GM19395 (cell line): Measurements from ENCODE around the gene SPCS3.
"Not testable (repeated sequence)": the region's sequence is repeated elsewhere in the genome, so short reads cannot be mapped to it uniquely, and the experiment has no call there.

Source experiments
- ATAC-seq: cut with Tn5 transposase; IDR thresholded peaks from one replicate; pipeline ENCODE4 v1.9.1; 2021; ENCODE audit warnings: mild to moderate bottlenecking, moderate library complexity; ENCODE audit not compliant: unreplicated experiment

The SPCS3 gene

GRCh38 chr4:176342384-176342783 lies 22.6 kb downstream of the SPCS3 start:
- ATAC-seq, result no peak

DNA sequence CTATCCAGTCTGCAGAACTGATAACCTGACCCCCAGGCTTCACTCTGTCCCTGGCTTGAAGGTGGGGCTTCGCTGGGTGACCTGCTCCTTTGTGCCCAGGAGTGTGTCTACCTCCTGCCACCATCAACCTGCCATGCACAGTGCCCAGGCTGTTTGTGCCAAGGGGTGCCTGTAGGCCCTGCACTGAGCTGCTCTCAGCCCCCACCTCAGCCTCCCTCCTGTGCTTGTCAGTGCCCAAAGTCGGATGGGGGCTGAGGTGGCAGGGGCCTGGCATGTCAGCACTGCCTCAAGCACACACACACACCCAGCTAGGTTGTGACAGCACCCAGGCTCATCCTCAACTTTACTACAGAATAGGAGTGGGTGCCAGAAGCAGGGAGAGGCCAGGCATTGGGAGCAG lies 23.5 kb downstream of the SPCS3 start:
- ATAC-seq, result no peak

- not testable (repeated sequence) for ATAC-seq
These were observed 25.6 kb downstream of the SPCS3 start for GRCh38 chr4:176345346-176345745.

- ATAC-seq, result not testable (repeated sequence)
These were observed 27.1 kb downstream of the SPCS3 start for GRCh38 chr4:176346836-176347235.

- no peak for ATAC-seq
These were observed 30.9 kb downstream of the SPCS3 start for GRCh38 chr4:176350671-176351070.

DNA sequence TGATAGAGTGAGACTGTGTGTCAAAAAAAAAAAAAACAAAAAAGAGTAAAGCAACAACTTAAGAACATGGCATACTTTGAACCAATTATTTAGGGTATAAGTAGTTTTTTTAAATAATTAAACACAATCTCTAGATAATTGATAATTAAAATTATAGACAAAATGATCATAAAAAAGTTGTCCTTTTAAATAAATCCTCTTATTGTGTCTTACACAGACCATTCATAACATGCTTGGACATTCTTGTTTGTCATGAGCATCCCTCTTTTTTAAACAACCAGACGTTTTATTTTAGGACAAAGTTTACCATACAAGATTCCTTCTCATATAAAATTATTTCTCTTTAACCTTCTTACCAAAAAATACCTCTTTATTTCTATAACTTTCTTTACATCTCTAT lies 35.1 kb downstream of the SPCS3 start:
- no peak for ATAC-seq

GRCh38 chr4:176357359-176358082 lies 37.8 kb downstream of the SPCS3 start:
- peak; percentile 100 for ATAC-seq

GRCh38 chr4:176358083-176358469 lies 38.3 kb downstream of the SPCS3 start:
- ATAC-seq, result no peak

GRCh38 chr4:176359590-176359989 lies 39.8 kb downstream of the SPCS3 start:
- no peak for ATAC-seq

DNA sequence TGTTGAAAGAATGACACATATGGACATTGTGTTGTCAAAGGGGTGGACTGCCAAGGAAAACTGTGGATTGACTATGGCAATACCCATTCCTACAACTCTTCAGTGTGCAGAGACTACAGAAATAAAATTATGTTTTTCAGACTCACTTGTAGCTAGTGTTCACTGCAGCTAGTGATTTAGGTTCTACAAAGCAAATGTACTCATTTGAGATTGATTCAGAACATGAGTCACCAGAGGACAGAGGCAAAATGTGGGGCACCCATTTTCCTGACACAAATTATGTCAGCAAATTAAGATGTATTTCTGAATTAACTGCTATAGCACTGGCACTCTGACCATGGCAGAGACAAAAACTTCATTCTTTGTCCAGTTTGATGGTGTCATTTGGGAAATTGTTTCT lies 40.7 kb downstream of the SPCS3 start:
- ATAC-seq, result no peak

DNA sequence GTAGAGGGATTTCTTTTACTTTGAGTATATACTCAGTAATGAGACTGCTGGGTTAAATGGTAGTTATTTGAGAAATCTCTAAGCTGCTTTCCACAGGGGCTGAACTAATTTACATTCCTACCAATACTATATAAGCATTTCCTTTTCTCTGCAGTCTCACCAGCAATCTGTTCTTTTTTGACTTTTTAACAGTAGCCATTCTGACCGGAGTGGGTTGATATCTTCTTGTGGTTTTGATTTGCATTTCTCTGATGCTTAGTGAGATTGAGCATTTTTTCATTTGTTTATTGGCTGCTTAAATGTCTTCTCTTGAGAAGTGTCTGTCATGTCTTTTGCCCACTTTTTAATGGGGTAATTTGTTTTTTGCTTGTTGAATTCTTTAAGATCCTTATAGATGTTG lies 43.3 kb downstream of the SPCS3 start:
- peak; percentile 89 for ATAC-seq

DNA sequence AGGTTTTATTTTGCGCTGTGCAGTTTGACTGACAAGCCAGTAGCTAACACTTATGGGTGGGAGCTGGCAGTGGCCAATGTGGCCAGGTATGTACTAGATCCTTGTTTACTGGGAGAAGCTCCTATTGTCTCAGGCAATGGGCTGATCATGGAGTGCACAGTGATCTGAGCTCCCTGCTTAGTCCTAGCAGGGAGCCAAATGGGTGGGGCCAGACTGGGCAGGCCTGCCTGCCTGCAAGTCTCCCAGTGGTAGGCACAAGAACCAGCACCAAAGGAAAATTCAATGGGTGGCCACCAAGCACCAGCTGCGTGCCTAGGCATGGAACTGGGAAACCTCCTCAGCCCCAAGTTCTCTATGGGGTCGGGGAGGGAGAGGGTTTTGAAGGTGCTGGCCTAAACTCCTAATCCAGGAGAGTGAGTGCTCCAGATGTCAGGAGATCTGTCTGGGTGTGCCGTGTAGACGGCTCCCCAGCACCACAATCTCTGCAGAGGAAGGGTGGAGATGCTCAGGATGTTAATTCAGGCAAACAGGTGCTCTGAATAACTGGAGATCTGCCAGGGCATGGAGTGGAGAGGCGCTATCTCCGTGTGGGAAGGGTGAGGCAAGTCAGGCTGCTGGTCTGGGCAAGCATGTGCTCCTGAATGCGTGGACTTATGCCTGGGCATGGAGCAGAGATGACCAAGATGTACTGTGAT lies 48.2 kb downstream of the SPCS3 start:
- no peak for ATAC-seq

DNA sequence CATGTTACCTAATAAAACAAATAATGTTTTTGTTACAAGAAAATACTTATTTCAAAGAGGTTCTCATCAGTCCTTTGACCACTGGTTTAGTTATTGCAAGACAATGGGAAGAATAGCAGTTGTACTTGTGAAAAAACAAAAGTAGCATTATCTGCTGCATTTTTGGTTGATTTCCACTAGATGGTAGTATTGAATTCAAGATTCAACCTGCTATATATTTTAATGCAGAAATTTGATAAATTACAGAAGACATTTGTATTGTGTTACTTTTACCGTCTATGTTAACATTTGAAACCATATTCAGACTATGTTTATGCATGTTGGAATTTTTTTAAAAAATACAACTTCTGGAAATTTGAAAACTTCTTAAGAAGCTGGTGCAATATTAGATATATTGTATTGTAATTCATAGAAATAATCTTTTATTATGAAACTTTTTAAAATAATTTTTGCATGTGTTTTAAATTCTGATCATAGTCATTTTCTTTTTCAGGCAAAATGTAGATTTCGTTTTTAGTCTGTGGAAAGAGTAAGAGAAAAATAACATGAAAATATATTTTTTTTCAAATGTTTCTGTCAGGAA lies 56.4 kb downstream of the SPCS3 start:
- no peak for ATAC-seq

GRCh38 chr4:176377780-176378179 lies 58.0 kb downstream of the SPCS3 start:
- ATAC-seq, result peak; percentile 85

DNA sequence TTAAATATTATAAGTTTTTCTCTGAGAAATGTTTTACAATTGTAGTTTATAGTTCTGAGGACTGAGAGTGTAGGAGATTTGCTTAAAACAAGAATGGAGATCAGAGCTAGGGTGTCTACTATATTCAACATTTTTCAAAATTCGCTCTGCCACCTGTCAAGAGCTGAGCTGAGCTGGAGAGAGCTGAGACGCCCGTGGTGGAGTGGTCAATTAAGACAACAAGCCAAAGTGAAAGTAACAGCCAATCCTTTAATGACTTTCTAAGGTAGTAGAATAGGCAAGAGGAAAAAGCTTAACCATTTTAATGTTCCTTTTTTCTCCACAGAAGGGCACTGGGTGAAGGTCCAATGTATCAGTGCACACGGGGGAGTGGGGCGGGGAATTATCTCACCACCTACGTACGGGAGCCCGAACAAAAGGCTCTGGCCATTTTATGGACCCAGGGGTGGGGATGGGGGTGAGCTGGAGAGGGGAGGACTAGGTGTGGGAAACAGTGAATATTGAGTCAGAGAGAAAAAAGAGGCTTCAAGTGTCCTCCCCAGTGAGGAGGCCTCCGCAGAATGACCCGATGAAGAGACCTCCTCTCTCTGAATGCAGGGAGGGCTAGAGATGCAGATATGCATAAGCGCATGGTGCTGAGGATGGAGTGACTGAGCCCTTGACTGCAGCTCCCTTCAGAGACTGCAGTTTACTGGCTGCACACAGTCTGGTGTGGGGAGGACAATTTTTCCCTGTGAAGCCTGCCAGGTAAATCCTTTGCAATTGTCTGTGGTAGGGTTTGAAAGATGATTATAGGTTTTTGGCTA lies 60.8 kb downstream of the SPCS3 start:
- no peak for ATAC-seq
